HCT116 (cell line): ENCODE data around the gene PTPN22. TPM values are rescaled to one million over a fixed set of nuclear protein-coding genes. Genes with fewer than 3 reads are reported as not detected.

ENCODE experiments used
- total RNA-seq: library from RNA; stranded (reverse); gene quantifications from one replicate; pipeline ENCODE4 v1.2.1, GENCODE V29; 2021; ENCODE audit not compliant: unreplicated experiment

Gene PTPN22
- total RNA-seq, 1 experiment from 2014 or later = 0.17 TPM

Other genes starting within 250 kb of the PTPN22 start
- 11.4 TPM for gene PHTF1, start 112.2 kb downstream of the PTPN22 start, total RNA-seq
- 16.6 TPM for gene RSBN1, start 59.2 kb downstream of the PTPN22 start, total RNA-seq
- gene BCL2L15, start 15.9 kb upstream of the PTPN22 start, total RNA-seq = 0.54 TPM
- gene AP4B1, start 33.1 kb upstream of the PTPN22 start, total RNA-seq = 11.1 TPM
- gene DCLRE1B, start 33.6 kb upstream of the PTPN22 start, total RNA-seq = 13.4 TPM
- 40.1 TPM for gene HIPK1, start 57.6 kb upstream of the PTPN22 start, total RNA-seq
- gene OLFML3, start 107.8 kb upstream of the PTPN22 start, total RNA-seq = 0.25 TPM